NB4 (cell line): ENCODE results near the gene COL23A1.

Source experiments
- DNase-seq: peaks from one replicate; pipeline ENCODE4 v3.0.0; 2010; ENCODE audit warnings: low read depth
- H3K4me3 ChIP-seq: one replicate; pipeline ENCODE4 v1.5.1; 2011; ENCODE audit warnings: mild to moderate bottlenecking, low read depth, low read length, moderate library complexity
- MYC ChIP-seq: IDR thresholded peaks from 2 replicates; pipeline ENCODE4 v1.6.1; 2011; ENCODE audit warnings: low read depth, low read length
- POLR2A ChIP-seq: IDR thresholded peaks from 2 replicates; pipeline ENCODE4 v1.6.1; 2011; ENCODE audit warnings: mild to moderate bottlenecking; ENCODE audit not compliant: insufficient read length; ENCODE audit errors: extremely low read depth
- TF ChIP-seq, protein P1 (sequence below): IDR thresholded peaks from 2 replicates; pipeline ENCODE4 v1.6.1; 2011; ENCODE audit warnings: low read depth, low read length
- TF ChIP-seq, protein P2 (sequence below): IDR thresholded peaks from one replicate; pipeline ENCODE4 v1.5.1; 2012; ENCODE audit warnings: low read depth, low read length

The COL23A1 gene

DNA sequence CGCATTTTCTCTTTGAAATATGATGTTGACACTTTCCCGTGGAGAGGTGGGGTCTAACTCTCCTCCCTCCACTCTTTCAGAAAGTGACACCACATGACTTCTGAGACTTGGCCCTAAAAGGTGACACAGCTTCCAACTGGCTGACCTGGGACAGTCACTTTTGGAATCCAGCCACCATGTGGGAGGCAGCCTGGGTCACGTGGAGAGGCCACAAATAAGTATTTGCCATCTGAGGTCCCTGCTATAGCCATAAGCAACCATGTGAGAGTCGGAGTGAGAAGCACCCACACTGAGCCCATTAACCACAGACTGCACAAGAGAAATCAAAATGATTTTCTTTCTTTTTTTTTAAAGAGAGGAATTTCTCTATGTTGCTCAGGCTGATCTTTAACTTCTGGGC is 353.5 kb downstream of the COL23A1 start:
- no peak overlapping the region for H3K4me3 ChIP-seq
- TF ChIP-seq, protein P1, sequence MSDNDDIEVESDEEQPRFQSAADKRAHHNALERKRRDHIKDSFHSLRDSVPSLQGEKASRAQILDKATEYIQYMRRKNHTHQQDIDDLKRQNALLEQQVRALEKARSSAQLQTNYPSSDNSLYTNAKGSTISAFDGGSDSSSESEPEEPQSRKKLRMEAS: 0 out of 2 replicates have a peak, but pooled peaks have one; percentile 7
- TF ChIP-seq MYC (no peak), POLR2A (no peak)
- TF ChIP-seq, protein P2, sequence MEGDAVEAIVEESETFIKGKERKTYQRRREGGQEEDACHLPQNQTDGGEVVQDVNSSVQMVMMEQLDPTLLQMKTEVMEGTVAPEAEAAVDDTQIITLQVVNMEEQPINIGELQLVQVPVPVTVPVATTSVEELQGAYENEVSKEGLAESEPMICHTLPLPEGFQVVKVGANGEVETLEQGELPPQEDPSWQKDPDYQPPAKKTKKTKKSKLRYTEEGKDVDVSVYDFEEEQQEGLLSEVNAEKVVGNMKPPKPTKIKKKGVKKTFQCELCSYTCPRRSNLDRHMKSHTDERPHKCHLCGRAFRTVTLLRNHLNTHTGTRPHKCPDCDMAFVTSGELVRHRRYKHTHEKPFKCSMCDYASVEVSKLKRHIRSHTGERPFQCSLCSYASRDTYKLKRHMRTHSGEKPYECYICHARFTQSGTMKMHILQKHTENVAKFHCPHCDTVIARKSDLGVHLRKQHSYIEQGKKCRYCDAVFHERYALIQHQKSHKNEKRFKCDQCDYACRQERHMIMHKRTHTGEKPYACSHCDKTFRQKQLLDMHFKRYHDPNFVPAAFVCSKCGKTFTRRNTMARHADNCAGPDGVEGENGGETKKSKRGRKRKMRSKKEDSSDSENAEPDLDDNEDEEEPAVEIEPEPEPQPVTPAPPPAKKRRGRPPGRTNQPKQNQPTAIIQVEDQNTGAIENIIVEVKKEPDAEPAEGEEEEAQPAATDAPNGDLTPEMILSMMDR: no peak
- no peak for DNase-seq

GRCh38 chr5:178236126-178236525 is 354.1 kb downstream of the COL23A1 start:
- DNase-seq: no peak
- no peak overlapping the region for H3K4me3 ChIP-seq
- TF ChIP-seq, protein P1: no peak

GRCh38 chr5:178235588-178235974 is 354.6 kb downstream of the COL23A1 start:
- H3K4me3 ChIP-seq: no peak overlapping the region
- no peak for DNase-seq
- TF ChIP-seq, protein P2: no peak
- TF ChIP-seq POLR2A (no peak), MYC (no peak)
- TF ChIP-seq, protein P1: no peak

- TF ChIP-seq, protein P2: peak; percentile 85
- TF ChIP-seq MYC (no peak), POLR2A (no peak)
- TF ChIP-seq, protein P1: peak; percentile 74
- peak; percentile 82 for DNase-seq
- H3K4me3 ChIP-seq: no peak overlapping the region
Observed at GRCh38 chr5:178234750-178235587, 355.2 kb downstream of the COL23A1 start.

DNA sequence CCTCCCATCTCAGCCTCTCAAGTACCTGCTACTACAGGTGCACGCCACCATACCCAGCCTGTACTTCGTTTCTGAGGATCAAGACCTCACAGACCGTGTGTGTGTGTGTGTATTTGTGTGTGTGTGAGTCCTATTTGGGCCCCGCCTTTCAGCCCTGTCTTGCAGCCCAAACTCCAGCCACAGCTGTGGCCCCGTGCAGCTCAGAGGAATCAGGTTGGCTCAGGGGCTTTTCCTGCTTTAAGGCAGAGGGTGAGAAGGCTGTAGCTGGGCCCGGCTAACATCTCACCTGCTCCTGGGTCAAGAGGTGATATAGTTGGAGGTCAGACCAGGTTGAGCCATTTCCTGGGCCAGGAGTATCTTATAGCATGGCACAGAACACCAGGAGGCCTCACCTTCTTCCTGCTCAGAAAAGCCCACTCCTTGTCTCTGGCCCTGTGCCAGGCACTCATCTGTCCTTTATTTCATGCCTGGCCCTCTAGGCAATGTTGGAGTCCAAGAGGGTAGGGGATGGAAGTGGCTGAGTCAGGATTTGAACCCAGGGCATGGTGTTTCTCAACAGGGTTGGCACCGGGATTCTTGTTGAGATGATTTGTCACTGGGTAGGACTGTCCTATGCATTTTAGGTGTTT is 356.0 kb downstream of the COL23A1 start:
- no peak overlapping the region for H3K4me3 ChIP-seq
- no peak for DNase-seq
- TF ChIP-seq, protein P1: no peak
- TF ChIP-seq, protein P2: no peak
- no peak for TF ChIP-seq POLR2A
- TF ChIP-seq MYC: no peak

DNA sequence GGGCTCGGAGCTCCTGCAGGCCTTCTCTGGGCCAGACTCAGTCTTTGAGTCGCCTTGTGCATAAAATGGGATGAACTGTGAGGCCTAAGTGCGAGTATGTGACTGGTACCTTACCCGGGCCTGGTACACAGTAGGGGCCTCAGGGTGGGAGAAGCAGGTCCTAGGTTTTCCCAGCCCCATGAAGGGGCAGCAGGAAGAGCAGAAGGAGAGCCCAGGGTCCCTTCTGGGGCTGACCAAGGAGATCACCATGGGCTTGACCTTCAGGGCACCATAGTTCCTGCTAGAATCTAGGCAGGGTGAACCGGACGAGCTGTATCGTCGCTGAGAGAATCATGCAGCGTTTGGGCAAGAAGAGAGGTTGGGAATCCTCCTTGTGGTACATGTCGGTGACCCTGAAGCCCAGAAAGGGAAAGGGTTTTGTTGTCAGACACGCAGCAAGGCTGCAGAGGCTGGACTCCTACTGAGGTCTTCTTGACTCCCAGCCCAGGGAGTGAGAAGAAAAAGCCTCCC is 357.2 kb downstream of the COL23A1 start:
- no peak for DNase-seq

More for the DNA sequence above, 357.2 kb downstream of the COL23A1 start:
- peak overlapping the region; percentile 91 for H3K4me3 ChIP-seq
- TF ChIP-seq, protein P2: no peak
- TF ChIP-seq MYC (no peak), POLR2A (no peak)
- TF ChIP-seq, protein P1: no peak
